Hippocampal formation (tissue), 2 donors: Measurements from ENCODE around the gene SEC23IP.
"Not testable (repeated sequence)": the region's sequence is repeated elsewhere in the genome, so short reads cannot be mapped to it uniquely, and the experiment has no call there.

Experiments
- DNase-seq, 2 donors: peaks; one replicate each; lab custom pipeline; 2025; lab: John Stamatoyannopoulos, UW

Gene SEC23IP

DNA sequence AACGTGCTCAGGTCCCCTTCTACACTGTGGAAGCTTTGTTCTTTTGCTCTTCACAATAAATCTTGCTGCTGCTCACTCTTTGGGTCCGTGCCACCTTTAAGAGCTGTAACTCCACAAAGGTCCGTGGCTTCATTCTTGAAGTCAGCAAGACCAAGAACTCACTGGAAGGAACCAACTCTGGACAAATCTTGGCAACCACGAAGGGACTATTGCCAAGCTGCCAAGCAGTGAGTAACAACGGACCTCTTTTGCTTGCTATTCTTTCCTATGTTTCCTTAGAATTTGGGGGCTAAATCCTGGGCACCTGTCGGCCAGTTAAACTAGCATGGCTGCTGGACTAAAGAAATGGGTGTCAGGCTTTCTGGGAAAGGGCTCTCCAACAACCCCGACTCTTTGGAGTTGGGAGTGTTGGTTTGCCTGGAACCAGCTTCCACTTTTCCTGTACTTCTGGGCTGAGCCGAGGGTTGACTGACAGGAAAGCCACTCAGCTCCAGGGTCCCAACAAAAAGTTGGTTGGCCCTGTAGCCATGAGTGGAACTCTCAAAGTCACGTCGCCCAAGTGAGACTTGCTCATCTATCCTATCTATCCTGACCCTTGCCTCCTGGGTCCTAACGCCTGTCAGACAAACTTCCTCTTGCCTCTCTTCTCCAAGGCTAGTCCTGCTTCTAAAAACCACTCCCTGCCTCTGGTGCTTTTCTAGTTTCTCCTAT lies 8.5 kb upstream of the SEC23IP start:
- DNase-seq, result not testable (repeated sequence)

DNA sequence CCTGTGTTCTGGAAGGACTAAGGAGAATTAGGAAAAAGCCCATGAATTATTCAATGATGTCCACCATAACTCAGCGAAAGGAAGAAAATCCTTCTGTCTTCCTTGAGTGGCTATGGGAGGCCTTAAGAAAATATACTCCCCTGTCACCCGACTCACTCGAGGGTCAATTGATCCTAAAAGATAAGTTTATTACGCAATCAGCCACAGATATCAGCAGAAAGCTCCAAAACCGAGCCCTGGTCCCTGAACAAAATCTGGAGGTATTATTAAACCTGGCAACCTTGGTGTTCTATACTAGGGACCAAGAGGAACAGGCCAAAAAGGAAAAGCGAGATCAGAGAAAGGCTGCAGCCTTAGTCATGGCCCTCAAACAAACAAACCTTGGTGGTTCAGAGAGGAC lies 6.5 kb upstream of the SEC23IP start:
- not testable (repeated sequence) for DNase-seq

DNA sequence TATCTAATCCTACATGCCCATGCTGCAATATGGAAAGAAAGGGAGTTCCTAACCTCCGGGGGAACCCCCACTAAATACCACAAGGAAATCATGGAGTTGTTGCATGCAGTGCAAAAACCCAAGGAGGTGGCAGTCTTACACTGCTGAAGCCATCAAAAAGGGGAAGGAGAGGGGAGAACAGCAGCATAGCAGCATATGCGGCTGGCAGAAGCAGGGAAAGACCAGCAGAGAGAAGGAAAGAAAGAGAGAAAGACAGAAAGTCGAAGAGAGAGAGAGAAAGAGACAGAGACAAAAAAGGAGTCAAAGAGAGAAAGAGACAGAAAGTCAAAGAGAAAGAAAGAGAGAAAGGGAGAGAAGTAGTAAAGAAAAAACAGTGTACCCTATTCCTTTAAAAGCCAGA lies 3.8 kb upstream of the SEC23IP start:
- not testable (repeated sequence) for DNase-seq

DNA sequence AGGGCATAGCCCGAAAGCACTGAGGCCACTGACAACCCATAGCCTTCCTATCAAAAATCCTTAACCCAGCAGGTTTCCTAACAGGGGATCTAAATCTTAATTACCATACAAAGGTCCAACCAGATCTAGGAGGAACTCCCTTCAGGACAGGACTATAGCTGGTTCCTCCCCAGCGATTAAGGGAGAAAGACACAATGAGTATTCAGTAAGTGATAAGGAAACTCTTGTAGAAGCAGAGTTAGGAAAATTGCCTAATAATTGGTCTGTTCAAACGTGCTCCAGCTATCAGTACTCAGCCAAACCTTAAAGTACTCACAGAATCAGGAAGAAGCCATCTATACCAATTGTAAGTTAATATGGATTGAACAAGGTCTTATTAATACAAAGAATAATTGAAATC lies 3.3 kb upstream of the SEC23IP start:
- DNase-seq, result not testable (repeated sequence)

DNA sequence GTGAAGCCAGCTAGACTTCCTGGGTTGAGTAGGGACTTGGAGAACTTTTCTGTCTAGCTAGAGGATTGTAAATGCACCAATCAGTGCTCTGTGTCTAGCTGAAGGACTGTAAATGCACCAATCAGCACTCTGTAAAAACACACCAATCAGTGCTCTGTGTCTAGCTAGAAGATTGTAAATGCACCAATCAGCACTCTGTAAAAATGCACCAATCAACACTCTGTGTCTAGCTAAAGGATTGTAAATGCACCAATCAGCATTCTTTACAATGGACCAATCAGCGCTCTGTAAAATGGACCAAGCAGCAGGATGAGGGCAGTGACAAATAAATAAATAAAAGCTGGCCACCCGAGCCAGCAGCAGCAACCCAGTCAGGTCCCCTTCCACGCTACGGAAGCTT lies 2.2 kb upstream of the SEC23IP start:
- not testable (repeated sequence) for DNase-seq

DNA sequence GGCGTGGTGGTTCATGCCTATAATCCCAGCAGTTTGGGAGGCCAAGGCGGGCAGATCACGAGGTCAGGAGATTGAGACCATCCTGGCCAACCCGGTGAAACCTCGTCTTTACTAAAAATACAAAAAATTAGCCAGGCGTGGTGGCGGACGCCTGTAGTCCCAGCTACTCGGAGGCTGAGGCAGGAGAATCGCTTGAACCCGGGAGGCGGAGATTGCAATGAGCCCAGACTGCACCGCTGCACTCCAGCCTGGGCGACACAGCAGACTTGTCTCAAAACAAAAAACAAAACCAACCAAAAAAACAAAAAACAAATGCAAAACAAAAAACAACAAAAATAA lies 712 bp upstream of the SEC23IP start:
- DNase-seq, result not testable (repeated sequence)

DNA sequence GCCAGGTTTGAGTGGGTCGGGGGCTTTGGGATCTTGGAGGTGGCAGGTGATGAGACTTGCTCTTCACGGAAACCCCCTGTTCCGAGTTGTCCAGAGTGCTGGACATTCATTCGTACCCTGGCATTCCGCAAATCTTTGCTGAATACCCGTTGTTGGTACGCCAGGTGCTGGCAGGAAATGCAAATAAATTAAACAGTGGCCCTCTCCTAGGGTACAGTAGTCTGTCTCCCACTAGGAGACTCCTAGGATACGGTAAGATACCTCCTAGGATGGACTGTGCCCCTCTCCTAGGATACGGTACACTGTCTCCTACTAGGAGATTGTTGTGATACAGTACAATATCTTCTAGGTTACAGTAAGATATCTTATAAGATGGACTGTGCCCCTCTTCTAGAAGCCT lies 544 bp downstream of the SEC23IP start:
- no peak for DNase-seq

DNA sequence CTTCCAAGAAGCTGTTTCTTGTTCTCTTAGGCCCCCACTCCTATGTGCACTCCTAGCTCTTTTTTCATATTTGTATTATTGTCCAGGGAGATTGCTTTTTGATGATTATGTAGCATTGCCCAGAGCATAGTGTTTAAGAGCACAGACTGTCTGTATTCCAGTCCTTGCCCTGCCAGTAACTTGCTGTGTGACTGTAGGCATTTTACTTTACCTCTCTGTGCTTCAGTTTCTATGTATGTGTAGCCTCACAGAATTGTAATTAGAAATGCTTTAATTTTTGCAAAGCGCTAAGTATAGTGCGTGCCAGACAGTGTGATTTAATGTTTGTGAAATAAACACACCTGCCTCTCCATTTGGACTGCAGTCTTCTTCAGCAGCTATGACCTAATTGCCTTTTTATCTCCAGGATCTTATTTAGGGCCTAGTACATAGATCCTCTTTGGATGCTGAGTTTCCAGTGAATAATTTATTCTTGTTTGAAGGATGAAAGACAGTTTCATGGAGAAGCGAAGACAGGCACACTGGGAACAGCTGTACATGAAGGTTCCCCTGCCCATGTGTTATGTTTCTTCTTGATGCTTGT lies 1.4 kb downstream of the SEC23IP start:
- DNase-seq, result no peak

DNA sequence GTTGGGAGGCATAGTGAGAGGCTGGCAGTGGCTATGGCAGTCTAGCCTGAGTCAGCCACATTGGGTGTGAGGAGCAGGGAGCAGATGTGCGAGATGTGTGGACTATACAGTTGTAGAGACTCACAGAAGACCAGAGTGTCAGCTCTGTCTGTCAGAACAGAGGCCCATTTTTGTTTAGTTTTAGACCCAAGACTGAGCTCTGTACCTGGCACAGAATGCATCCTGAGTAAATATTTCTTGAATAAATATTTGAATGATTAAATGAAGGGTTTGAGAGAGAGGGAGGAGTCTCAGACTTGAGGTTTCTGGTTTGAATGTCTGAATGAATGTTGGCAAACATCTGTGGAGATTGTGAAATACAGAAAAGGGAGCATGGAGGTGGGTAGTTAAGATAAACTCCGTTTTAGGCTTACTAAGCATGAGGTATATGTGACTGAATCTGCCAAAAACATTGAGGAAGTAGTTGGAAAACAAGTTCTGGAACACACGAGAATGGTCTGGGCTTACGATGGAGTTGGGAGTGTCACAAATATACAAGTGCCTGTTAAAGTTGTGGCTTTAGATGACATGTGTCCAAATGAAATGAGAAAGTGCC lies 3.6 kb downstream of the SEC23IP start:
- no peak for DNase-seq

DNA sequence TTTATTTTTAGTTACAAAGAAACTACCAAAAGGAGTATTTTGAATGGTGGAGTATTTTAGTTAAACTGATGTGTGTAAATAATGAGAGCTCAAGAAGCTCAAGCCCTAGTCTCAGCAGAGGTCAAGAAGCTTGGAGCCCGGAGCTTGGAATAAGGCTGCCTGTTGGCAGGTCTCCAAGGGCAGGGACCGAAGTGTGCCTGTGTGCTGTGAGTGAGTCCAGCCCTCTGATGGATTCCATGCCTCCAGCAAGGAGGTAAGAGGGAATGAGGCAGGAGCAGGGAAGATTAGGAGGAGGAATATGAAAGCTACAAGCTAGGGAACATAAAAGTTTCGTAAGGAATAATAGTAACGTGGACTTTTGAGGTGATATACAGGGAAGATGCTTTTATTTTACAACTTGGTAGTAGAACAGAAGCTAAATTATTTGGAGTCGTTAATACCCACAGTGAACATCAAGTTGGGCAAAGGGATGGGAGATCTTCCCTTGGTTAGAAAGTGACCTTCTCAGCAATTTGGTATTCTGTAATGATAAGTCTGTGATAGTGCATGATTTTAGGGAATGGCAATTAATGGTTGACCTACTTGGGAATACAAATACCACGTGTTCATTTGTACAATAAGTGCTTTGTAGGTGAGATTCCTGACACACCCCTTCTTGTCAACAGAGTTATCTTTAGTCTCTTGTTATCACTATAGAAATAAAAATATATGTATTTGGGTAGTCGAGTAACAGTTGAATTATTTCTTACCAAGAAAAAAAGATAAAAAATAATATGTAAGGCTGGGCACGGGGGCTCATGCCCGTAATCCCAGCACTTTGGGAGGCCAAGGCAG lies 4.6 kb downstream of the SEC23IP start:
- DNase-seq, result no peak

DNA sequence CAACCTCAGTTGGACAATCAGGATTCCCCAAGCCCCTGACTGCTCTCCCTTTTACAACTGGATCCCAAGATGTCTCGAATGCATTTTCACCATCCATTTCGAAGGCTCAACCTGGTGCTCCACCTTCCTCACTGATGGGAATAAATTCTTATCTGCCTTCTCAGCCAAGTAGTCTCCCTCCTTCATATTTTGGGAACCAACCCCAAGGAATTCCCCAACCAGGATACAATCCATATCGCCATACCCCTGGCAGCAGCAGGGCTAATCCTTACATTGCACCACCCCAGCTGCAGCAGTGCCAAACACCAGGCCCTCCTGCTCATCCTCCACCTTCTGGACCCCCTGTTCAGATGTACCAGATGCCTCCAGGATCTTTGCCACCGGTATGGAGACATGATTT lies 6.0 kb downstream of the SEC23IP start:
- no peak for DNase-seq

DNA sequence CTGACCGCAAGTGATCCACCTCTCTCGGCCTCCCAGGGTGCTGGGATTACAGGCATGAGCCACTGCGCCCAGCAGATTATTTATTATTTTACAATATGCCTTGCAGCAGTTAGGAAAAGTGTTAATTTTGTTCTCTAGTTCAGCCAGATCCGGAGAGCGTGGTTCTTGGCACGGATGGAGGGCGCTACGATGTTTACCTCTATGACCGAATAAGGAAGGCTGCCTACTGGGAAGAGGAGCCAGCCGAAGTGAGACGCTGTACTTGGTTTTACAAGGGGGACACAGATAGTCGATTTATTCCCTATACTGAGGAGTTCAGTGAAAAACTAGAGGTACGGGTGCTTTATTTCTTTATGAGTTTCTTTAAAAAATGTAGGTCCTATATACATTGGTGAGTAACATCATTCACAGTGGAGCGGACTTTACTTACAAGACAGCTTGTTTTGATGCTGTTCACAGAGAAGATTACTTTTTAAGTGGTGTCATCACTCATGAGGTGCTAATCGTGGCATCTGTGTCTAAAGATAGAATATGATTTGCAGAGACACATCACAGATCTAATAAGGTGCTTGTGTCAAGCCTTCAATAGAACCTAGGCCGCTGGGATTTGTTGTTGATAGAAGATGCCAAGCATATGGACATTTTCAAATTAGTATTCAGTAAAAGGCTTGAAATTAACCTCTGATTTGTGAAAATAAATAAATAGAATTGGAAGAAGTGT lies 11.6 kb downstream of the SEC23IP start:
- no peak for DNase-seq

DNA sequence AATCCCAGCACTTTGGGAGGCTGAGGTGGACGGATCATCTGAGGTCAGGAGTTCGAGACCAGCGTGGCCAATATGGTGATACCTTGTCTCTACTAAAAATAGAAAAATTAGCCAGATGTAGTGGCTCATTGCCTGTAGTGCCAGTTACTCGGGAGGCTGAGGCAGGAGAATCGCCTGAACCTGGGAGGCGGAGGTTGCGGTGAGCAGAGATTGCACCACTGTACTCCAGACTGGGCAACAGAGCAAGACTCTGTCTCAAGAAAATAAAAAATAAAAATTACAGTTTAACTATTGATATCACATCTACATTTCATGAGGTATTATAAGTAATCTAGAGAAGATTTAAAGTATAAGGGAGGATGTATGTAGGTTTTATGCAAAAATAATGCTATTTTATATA lies 15.2 kb downstream of the SEC23IP start:
- not testable (repeated sequence) for DNase-seq

DNA sequence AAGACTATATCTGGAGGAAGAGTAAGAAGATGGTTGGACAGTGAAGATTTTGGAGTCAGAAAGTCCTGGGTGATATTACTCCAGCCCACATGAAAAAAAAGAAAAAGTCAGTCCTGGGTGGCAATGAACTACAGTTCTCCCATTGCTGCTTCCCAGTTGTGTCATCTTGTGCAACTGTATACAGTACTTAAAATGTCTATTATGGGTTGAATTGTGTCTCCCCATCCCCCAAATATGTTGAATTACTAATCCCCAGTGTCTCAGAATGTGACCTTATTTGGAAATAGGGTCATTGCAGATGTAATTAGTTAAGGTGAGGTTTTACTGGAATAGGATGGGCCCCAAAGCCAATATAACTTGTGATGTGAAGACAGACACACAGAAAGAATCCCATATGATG lies 15.6 kb downstream of the SEC23IP start:
- DNase-seq, result no peak

DNA sequence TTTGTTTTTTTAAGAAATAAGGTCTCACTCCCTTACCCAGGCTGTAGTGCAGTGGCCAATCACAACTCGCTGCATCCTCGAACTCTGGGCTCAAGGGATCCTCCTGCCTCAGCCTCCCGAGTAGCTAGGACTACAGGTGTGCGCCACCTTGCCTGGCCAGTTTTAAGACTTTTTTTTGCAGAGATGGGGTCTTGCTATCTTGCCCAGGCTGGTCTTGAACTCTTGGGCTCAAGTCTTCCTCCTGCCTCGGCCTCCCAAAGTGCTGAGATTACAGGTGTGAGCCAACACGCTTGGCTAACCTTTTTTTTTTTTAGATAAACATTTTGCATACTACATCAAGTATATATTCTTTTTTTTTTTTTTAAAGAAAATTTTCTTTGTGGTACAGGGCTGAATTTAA lies 18.2 kb downstream of the SEC23IP start:
- DNase-seq, result no peak

DNA sequence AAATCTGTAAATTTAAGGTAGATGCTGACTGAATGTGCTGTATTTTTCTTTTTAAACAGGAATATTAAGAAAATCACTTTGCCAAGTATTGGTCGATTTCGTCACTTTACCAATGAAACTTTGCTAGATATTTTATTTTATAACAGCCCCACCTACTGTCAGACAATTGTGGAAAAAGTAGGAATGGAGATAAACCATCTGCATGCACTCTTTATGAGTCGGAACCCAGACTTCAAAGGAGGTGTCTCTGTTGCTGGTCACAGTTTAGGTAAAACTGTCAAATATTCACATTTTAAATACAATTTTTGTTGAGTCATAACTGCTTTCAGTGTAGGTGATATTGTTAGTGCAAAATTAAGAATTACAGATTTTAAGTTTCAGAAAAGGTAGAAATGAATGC lies 25.2 kb downstream of the SEC23IP start:
- DNase-seq, result no peak

DNA sequence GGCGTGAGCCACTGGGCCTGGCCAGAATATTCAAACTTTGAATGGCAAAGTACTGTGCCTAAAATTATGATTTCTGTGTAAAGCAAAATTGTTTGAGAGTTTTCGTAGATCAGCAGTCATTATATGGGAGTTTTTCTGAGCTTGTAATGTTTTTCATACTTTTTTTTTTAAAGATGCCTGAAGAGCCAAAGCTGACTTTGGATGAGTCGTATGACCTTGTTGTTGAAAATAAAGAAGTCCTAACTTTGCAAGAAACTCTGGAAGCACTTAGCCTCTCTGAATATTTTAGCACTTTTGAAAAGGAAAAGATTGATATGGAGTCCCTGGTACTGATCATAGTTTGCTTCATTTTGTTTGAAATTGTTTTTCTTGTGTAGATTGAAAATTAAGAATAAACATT lies 26.7 kb downstream of the SEC23IP start:
- DNase-seq, result no peak

DNA sequence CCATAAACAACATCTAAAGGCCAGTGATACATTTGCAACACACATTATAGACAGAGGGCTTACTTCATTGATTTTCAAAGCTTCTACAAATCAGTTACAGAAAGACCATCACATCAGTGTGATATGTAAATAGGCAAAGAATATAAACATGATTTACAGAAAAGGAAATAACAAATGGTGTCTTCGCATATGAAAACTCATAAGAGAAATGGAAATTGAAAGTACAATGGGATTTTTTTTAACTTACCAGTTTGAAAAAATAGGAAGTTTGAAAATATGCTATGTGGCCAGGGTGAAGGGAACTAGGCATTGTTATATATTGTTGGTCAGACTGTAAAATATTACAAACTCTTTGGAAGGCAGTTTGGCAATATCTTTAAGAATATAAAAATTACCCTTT lies 27.3 kb downstream of the SEC23IP start:
- no peak for DNase-seq

DNA sequence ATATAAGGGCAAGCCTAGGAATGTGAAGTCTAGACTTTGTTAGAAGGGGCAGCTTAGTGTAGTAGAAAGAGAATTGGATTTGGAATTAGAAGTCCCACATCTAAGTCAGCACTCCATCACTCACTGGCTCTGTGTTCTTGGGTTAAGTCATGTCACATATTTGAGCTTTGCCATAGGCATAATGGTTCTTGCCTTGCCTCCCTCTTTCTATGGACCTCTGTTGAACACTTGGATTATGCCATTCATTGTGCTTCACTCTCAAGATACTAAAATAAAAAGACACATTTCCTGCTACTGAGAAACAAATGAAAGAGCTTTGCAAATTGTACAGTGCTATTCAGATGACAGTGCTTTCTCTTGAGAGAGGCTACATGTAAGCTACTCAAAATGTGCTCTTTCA lies 35.9 kb downstream of the SEC23IP start:
- DNase-seq, result no peak

DNA sequence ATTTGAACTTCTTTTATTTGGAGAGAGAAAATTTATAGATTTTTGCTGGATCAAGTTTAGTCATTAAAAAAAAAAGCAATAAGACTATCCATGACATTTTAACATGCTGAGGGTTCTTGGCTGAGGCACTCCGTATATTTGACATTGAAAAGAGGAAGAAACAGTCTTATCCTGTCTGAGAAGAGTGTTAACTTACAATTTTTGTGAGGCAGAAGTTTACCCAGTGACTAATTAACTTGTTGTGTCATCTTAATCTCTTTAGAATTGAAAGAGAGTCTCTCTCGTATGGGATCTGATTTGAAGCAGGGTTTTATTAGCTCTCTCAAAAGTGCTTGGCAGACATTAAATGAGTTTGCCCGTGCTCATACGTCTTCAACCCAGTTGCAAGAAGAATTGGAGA lies 39.3 kb downstream of the SEC23IP start:
- no peak for DNase-seq

DNA sequence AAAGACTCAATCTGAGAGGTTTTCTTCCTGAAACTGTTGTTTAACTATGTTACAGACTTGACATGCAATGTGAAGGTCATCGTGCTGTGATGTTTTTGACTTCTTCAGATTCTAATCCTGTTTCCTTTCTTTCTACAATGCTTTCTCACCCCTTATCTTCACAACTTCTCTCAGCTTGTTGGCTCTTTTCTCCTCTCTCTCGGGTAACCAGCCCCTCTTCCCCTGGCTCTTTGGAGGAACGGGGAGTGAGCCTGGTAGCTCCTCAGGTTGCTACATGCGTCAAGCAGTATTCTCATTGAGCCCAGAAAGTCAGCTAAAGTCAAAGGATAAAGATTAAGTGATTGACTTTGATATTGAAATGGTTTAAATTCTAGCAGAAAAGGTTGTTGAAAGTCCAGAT lies 40.1 kb downstream of the SEC23IP start:
- no peak for DNase-seq

DNA sequence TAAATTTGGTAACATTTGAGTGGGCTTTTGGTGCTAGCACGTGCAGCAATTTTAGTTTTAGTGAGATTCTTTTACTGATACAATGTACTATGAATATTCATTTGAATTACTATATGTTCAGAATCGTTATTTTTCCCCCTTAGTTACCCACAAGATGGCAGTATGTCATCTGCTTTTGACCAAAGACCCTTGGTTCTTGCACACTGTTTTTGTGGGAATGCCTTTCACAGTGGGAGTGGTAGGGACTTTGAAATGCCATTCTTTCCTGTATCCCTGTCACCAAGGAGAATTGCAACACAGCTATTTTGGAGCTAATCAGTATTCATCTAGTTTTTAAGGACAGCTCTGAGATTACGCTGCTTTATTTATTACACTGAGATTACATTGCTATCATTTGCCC lies 40.6 kb downstream of the SEC23IP start:
- peak in 1 of 2 donors; percentile 11 for DNase-seq
